ENCODE data around the gene TXLNG.

DNA sequence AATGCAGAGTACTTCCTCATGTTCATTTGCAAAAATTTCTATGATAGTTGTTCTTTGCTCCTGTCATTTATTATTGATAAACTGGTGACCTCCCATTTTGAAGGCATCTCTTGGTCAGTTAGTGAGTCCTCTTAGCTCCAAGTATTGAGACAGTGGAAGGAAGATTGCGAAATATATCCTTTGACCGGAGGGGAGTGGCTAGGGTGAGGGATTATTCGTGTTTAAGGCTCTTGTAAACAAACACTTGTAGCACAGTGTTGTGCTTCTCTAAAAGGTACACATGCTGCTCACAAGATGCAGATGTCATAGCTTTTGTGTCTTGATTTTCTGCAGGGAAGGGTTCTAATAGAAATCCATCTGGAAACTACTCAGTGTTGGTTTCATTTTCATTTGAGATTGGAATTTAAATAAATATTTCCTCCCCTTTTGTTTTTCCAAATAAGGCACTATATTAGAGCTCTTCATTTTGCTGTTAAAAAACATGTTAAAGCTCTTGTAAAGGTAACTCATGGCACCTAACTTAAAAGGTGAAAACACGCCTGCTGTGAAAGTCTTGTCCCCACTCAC lies 21.8 kb downstream of the TXLNG start:
- TF ChIP-seq POLR2A (IDR thresholded peaks at IDR 0.05): no peak
- TF ChIP-seq, protein P1, sequence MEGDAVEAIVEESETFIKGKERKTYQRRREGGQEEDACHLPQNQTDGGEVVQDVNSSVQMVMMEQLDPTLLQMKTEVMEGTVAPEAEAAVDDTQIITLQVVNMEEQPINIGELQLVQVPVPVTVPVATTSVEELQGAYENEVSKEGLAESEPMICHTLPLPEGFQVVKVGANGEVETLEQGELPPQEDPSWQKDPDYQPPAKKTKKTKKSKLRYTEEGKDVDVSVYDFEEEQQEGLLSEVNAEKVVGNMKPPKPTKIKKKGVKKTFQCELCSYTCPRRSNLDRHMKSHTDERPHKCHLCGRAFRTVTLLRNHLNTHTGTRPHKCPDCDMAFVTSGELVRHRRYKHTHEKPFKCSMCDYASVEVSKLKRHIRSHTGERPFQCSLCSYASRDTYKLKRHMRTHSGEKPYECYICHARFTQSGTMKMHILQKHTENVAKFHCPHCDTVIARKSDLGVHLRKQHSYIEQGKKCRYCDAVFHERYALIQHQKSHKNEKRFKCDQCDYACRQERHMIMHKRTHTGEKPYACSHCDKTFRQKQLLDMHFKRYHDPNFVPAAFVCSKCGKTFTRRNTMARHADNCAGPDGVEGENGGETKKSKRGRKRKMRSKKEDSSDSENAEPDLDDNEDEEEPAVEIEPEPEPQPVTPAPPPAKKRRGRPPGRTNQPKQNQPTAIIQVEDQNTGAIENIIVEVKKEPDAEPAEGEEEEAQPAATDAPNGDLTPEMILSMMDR (IDR thresholded peaks at IDR 0.05): no peak

Measured in lower leg skin (tissue), 3 donors.